OCI-LY7 (cell line): ENCODE data around the gene FOXN3. TPM values are rescaled to one million over a fixed set of nuclear protein-coding genes. Genes with fewer than 3 reads are reported as not detected.

Experiments used
- BruUV-seq: library from RNA; stranded (reverse); fragments of 400-500 nt; replicated peaks from 2 replicates; lab custom pipeline; 2021; lab: Mats Ljungman, UMichigan
- CTCF ChIA-PET: fragments of 300-600 bp; sonication (Branson Sonifier 250); formaldehyde crosslinking; loops from one replicate; lab custom pipeline; 2022; ENCODE audit warnings: antibody characterized with exemption; ENCODE audit not compliant: unreplicated experiment; lab: Charles Lee
- POLR2A ChIA-PET: fragments of 300-600 bp; sonication (Branson Sonifier 250); formaldehyde crosslinking; loops from one replicate; lab custom pipeline; 2022; ENCODE audit warnings: antibody characterized with exemption; lab: Charles Lee
- DNase-seq: peaks from one replicate; pipeline ENCODE4 v3.0.0-alpha.2; 2015; ENCODE audit warnings: low spot score
- H2AFZ ChIP-seq: fragments of 200-600 bp; sonication (generic), shearing (Covaris generic); 2 replicates; pipeline ENCODE4 v1.6.1; 2014; ENCODE audit warnings: mild to moderate bottlenecking, antibody characterized with exemption, low read length, moderate library complexity
- H3K27ac ChIP-seq: fragments of 200-600 bp; sonication (generic); 2 replicates; pipeline ENCODE4 v1.5.1; 2014; ENCODE audit warnings: mixed run types, low read depth, mild to moderate bottlenecking, moderate library complexity, low read length, inconsistent platforms; ENCODE audit not compliant: poor library complexity, severe bottlenecking
- H3K36me3 ChIP-seq: fragments of 200-600 bp; sonication (generic); 2 replicates; pipeline ENCODE4 v1.6.1; 2014; ENCODE audit warnings: mild to moderate bottlenecking, antibody characterized with exemption, low read length, moderate library complexity, mixed read lengths; ENCODE audit not compliant: insufficient read depth
- H3K4me1 ChIP-seq: fragments of 200-600 bp; sonication (generic); 2 replicates; pipeline ENCODE4 v1.5.1; 2014; ENCODE audit warnings: mild to moderate bottlenecking, low read length; ENCODE audit not compliant: insufficient read depth, poor library complexity, severe bottlenecking
- H3K4me2 ChIP-seq: fragments of 200-600 bp; sonication (generic); 2 replicates; pipeline ENCODE4 v1.6.1; 2014; ENCODE audit warnings: mild to moderate bottlenecking, low read length
- H3K4me3 ChIP-seq: fragments of 200-600 bp; sonication (generic); 2 replicates; pipeline ENCODE4 v1.5.1; 2014; ENCODE audit warnings: mild to moderate bottlenecking, low read depth, low read length; ENCODE audit not compliant: poor library complexity, severe bottlenecking
- H3K79me2 ChIP-seq: fragments of 200-600 bp; sonication (generic); 2 replicates; pipeline ENCODE4 v1.6.1; 2016; ENCODE audit warnings: low read depth, mild to moderate bottlenecking, low read length, moderate library complexity, mixed read lengths; ENCODE audit not compliant: insufficient read depth
- H3K9me2 ChIP-seq: fragments of 200-600 bp; sonication (generic); 2 replicates; pipeline ENCODE4 v1.6.1; 2016; ENCODE audit warnings: mild to moderate bottlenecking, low read length, mixed read lengths; ENCODE audit not compliant: insufficient read depth
- H3K9me3 ChIP-seq: fragments of 200-600 bp; sonication (generic); 2 replicates; pipeline ENCODE4 v1.6.1; 2014; ENCODE audit warnings: mild to moderate bottlenecking, mixed run types, low read length, mixed read lengths
- H4K20me1 ChIP-seq: fragments of 200-600 bp; sonication (generic); 2 replicates; pipeline ENCODE4 v1.6.1; 2014; ENCODE audit warnings: mild to moderate bottlenecking, antibody characterized with exemption, low read length, moderate library complexity, mixed read lengths; ENCODE audit not compliant: insufficient read depth
- EZH2phosphoT487 ChIP-seq: fragments of 200-600 bp; sonication (generic); IDR thresholded peaks from 2 replicates; pipeline ENCODE4 v1.6.1; 2018; ENCODE audit warnings: low read depth, borderline replicate concordance, mild to moderate bottlenecking, mixed run types, antibody characterized with exemption, low read length, moderate library complexity, mixed read lengths
- intact Hi-C: fragments of 100-400 bp; cut with micrococcal nuclease; formaldehyde crosslinking; loops from one replicate; pipeline ENCODE4 v1.10.0; 2022; ENCODE audit not compliant: unreplicated experiment
- total RNA-seq, 2 experiments: library from RNA; depleted of rRNA in 1 of 2; stranded (reverse); fragments of >200 nt in 1 of 2; shearing (Covaris generic) in 1 of 2; gene quantifications; 2 replicates each; pipeline ENCODE4 v1.2.3, GENCODE V29; 2014 to 2022
- TF ChIP-seq, protein P1 (sequence below): fragments of 200-600 bp; sonication (generic); conservative IDR thresholded peaks from 2 replicates; pipeline ENCODE4 v1.5.1; 2014; ENCODE audit warnings: mild to moderate bottlenecking, antibody characterized with exemption, low read length, moderate library complexity, mixed read lengths

The FOXN3 gene
- total RNA-seq, 2 experiments from 2014 or later = 77.7 to 102 TPM

DNA sequence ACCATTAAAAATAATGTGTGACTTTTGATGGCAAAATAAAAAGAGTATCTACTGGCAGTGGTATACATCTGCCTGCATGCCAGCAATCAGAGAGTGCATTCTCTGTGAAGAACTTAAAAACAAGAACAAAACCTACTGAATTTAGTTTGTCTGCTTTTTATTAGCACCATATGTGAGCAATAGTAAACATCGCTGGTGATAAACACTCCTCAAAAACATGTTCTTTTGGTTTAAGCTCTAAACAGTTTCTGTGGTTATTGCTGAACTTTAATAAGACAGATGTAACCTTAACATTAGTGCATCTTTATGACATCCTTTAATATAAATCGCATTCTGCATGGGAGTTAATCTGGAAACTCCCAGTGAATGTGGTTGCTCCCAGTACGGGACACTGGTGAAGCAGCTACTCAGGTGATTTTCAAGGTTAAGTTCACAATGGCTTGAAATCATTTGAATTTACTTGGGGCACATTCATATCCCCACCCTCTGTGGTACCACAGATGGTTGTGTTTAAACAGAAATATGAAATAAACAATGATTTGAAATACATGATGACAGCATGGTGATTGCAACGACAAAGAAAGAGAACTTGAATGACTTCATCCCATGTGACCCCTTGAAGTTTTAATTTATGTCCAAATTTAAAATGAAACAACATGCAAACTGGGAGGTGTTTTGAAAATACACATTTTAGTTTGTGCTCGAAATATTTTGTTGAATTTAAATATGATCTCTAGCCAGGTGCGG lies 285.9 kb downstream of the FOXN3 start:
- intact Hi-C loops = no loop called here
- Histone ChIP-seq H3K9me2 (no peaks in the 10 kb centered on the region), H3K9me3 (peaks cover 3% of the 10 kb centered on the region; the same call in 1 of the 2 replicates), H3K27ac (no peak overlapping the region), H3K4me2 (no peak overlapping the region), H2AFZ (no peak overlapping the region), H3K4me3 (no peak overlapping the region), H3K4me1 (no peaks in the 10 kb centered on the region), H3K36me3 (no peaks in the 10 kb centered on the region), H3K79me2 (no peaks in the 10 kb centered on the region), H4K20me1 (no peaks in the 10 kb centered on the region)
- TF ChIP-seq, protein P1, sequence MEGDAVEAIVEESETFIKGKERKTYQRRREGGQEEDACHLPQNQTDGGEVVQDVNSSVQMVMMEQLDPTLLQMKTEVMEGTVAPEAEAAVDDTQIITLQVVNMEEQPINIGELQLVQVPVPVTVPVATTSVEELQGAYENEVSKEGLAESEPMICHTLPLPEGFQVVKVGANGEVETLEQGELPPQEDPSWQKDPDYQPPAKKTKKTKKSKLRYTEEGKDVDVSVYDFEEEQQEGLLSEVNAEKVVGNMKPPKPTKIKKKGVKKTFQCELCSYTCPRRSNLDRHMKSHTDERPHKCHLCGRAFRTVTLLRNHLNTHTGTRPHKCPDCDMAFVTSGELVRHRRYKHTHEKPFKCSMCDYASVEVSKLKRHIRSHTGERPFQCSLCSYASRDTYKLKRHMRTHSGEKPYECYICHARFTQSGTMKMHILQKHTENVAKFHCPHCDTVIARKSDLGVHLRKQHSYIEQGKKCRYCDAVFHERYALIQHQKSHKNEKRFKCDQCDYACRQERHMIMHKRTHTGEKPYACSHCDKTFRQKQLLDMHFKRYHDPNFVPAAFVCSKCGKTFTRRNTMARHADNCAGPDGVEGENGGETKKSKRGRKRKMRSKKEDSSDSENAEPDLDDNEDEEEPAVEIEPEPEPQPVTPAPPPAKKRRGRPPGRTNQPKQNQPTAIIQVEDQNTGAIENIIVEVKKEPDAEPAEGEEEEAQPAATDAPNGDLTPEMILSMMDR = no peak
- TF ChIP-seq EZH2phosphoT487 = no peak
- POLR2A ChIA-PET = no interaction called here
- DNase-seq = no peak
- CTCF ChIA-PET = no interaction called here
- no TSS peak for BruUV-seq

DNA sequence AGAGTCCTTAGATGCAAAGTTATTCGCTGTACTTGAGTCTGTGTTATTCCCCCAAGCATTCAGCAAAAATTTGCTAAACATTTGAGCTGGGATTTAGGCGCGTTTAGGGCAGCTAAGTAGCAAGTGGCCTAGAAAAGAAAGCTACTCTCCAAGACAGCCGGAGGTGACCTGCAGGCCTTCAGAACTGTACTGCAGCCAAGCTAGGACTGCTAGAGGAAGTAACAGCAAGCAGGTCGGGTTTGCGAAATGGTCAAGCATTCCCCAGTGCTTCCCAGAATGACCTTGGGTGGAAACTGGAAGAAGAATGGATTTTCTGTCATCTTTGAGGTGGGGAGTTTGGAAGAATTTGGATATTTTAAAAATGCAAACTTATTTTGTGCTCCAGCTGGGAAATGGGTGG lies 287.5 kb downstream of the FOXN3 start:
- no TSS peak for BruUV-seq
- H3K27ac ChIP-seq = no peak overlapping the region
- CTCF ChIA-PET = no interaction called here
- no peaks in the 10 kb centered on the region for H3K36me3 ChIP-seq
- no peaks in the 10 kb centered on the region for H3K4me1 ChIP-seq
- no peaks in the 10 kb centered on the region for H3K79me2 ChIP-seq
- POLR2A ChIA-PET = no interaction called here
- no peaks in the 10 kb centered on the region for H3K9me3 ChIP-seq
- H3K4me2 ChIP-seq = no peak overlapping the region
- H3K9me2 ChIP-seq = no peaks in the 10 kb centered on the region
- TF ChIP-seq, protein P1 = no peak
- no peak for TF ChIP-seq EZH2phosphoT487
- H2AFZ ChIP-seq = no peak overlapping the region
- no peak for DNase-seq
- H3K4me3 ChIP-seq = no peak overlapping the region
- no peaks in the 10 kb centered on the region for H4K20me1 ChIP-seq
- intact Hi-C loops = no loop called here

DNA sequence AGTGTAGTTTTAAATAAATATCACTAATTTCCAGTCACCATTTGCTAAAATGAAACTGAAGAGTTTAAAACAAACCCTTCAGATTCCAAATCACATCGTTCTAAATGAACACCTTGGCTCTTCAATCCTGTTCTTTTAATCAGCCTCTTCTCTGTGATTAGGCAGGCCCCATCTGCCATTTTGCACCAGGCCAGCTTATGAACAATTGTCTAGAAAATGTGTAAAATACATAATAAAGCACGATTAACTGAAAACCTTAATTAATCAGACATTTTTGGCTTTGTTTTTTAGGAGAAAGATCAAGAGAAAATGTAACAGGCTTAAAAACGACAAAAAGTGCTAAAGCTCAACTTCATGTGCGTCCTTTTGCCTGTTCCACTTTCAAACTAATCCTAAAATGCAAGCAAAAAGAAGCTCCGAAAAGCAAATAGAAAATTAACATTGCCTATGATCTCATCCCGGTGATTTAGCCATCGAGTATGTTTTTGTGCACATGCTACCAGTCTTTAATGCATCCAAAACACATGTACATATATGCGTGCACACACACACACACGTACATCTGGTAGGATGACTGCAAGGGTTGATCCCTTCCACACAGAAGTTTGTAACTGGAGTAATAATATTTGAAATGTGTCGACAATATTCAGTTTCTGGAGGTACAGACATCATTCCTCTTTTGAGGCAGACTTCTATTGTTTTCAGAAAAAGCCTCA lies 288.6 kb downstream of the FOXN3 start:
- no peak overlapping the region for H3K4me2 ChIP-seq
- no peaks in the 10 kb centered on the region for H4K20me1 ChIP-seq
- peaks cover 5% of the 10 kb centered on the region for H3K4me1 ChIP-seq
- no peak overlapping the region for H2AFZ ChIP-seq
- BruUV-seq = no TSS peak
- H3K4me3 ChIP-seq = no peak overlapping the region
- H3K9me2 ChIP-seq = no peaks in the 10 kb centered on the region
- CTCF ChIA-PET = no interaction called here
- TF ChIP-seq EZH2phosphoT487 = no peak
- no peak for DNase-seq
- POLR2A ChIA-PET = interaction anchor here (0.5 kb wide), 1 partner anchor 22 kb away, joined by 3 read pairs; no protein-coding TSS in a partner anchor
- H3K27ac ChIP-seq = no peak overlapping the region
- H3K79me2 ChIP-seq = no peaks in the 10 kb centered on the region
- no peaks in the 10 kb centered on the region for H3K36me3 ChIP-seq
- intact Hi-C loops = no loop called here
- H3K9me3 ChIP-seq = no peaks in the 10 kb centered on the region
